ENCODE results near the gene FAM83E.
A peak's percentile ranks its signal among the peaks of the same experiment; 100 is the strongest.
"Not testable (repeated sequence)": the region's sequence is repeated elsewhere in the genome, so short reads cannot be mapped to it uniquely, and the experiment has no call there.

FAM83E gene

GRCh38 chr19:48608798-48609263 lies 6.0 kb downstream of the FAM83E start:
- peak; percentile 75 for DNase-seq

- DNase-seq = no peak
Observed at GRCh38 chr19:48607359-48607755, 7.5 kb downstream of the FAM83E start.

GRCh38 chr19:48606463-48607358 lies 8.2 kb downstream of the FAM83E start, which contains the start of gene SPACA4:
SPACA4 (plus strand) TSS chr19:48606742; CDS start chr19:48606979, 237 bp downstream.
- no peak for DNase-seq

GRCh38 chr19:48603850-48604249 lies 11.0 kb downstream of the FAM83E start:
- DNase-seq = no peak

GRCh38 chr19:48603449-48603848 lies 11.4 kb downstream of the FAM83E start:
- DNase-seq = no peak

- DNase-seq = no peak
Observed at GRCh38 chr19:48603001-48603400, 11.9 kb downstream of the FAM83E start.

GRCh38 chr19:48600679-48601417 lies 14.0 kb downstream of the FAM83E start:
- DNase-seq = no peak

GRCh38 chr19:48598996-48599700 lies 15.7 kb downstream of the FAM83E start:
- no peak for DNase-seq

- no peak for DNase-seq
Observed at GRCh38 chr19:48596679-48597465, 18.0 kb downstream of the FAM83E start.

- DNase-seq = no peak
Observed at GRCh38 chr19:48596237-48596636, 18.6 kb downstream of the FAM83E start.

GRCh38 chr19:48595833-48596232 lies 19.0 kb downstream of the FAM83E start:
- no peak for DNase-seq

GRCh38 chr19:48595171-48595570 lies 19.7 kb downstream of the FAM83E start:
- no peak for DNase-seq

GRCh38 chr19:48591021-48591420 lies 23.9 kb downstream of the FAM83E start:
- no peak for DNase-seq

GRCh38 chr19:48588670-48589401 lies 26.0 kb downstream of the FAM83E start:
- peak; percentile 92 for DNase-seq

GRCh38 chr19:48587387-48587786 lies 27.5 kb downstream of the FAM83E start:
- no peak for DNase-seq

- DNase-seq = no peak
Observed at GRCh38 chr19:48582168-48582567, 32.7 kb downstream of the FAM83E start.

- DNase-seq = no peak
Observed at GRCh38 chr19:48578891-48579290, 36.0 kb downstream of the FAM83E start.

GRCh38 chr19:48577908-48578307 lies 37.0 kb downstream of the FAM83E start:
- DNase-seq = not testable (repeated sequence)

- DNase-seq = no peak
Observed at GRCh38 chr19:48575931-48576622, 38.8 kb downstream of the FAM83E start.

- no peak for DNase-seq
Observed at GRCh38 chr19:48573163-48573505, 41.7 kb downstream of the FAM83E start.
